NCI-H524 (cell line): ENCODE data around the gene PTCRA.

Source experiments
- DNase-seq, 2 experiments: peaks; one replicate each; lab custom pipeline; 2025; lab: John Stamatoyannopoulos, UW

PTCRA gene

GRCh38 chr6:42904467-42904866, 11.4 kb upstream of the PTCRA start:
- no peak for DNase-seq

- DNase-seq, result no peak
Observed at GRCh38 chr6:42907336-42907735, 8.5 kb upstream of the PTCRA start.

GRCh38 chr6:42909835-42910234, 6.0 kb upstream of the PTCRA start:
- DNase-seq, result no peak

GRCh38 chr6:42911171-42912021, 4.5 kb upstream of the PTCRA start:
- peak in 1 of 2 experiments; percentile 68 for DNase-seq

- no peak for DNase-seq
Observed at GRCh38 chr6:42914546-42914945, 1.3 kb upstream of the PTCRA start.

GRCh38 chr6:42916288-42916687, 435 bp downstream of the PTCRA start:
- no peak for DNase-seq

GRCh38 chr6:42921801-42922200, 5.9 kb downstream of the PTCRA start:
- no peak for DNase-seq

GRCh38 chr6:42923666-42924065, 7.8 kb downstream of the PTCRA start:
- no peak for DNase-seq

GRCh38 chr6:42925248-42925857, 9.5 kb downstream of the PTCRA start:
- DNase-seq, result no peak

- peak; percentile 97 to 99 for DNase-seq
Observed at GRCh38 chr6:42928986-42929820, 13.3 kb downstream of the PTCRA start, which contains the start of gene CNPY3. Gene CNPY3, plus strand, starts transcription at chr6:42929480. Its CDS starts 91 bp downstream, at chr6:42929571.

- DNase-seq, result peak; percentile 78 to 85
Observed at GRCh38 chr6:42929821-42930360, 14.0 kb downstream of the PTCRA start.

GRCh38 chr6:42932412-42932811, 16.6 kb downstream of the PTCRA start:
- no peak for DNase-seq

- DNase-seq, result no peak
Observed at GRCh38 chr6:42933205-42933604, 17.4 kb downstream of the PTCRA start.

- no peak for DNase-seq
Observed at GRCh38 chr6:42935322-42935721, 19.5 kb downstream of the PTCRA start.

- DNase-seq, result no peak
Observed at GRCh38 chr6:42936398-42936797, 20.5 kb downstream of the PTCRA start.

GRCh38 chr6:42937548-42938427, 21.9 kb downstream of the PTCRA start:
- no peak for DNase-seq

- DNase-seq, result no peak
Observed at GRCh38 chr6:42938428-42938796, 22.6 kb downstream of the PTCRA start.

GRCh38 chr6:42938987-42939809, 23.3 kb downstream of the PTCRA start:
- DNase-seq, result peak in 1 of 2 experiments; percentile 20

GRCh38 chr6:42939810-42940167, 23.9 kb downstream of the PTCRA start:
- no peak for DNase-seq

GRCh38 chr6:42940493-42941045, 24.7 kb downstream of the PTCRA start:
- no peak for DNase-seq
